Calu3 (cell line): ENCODE results near the gene FRK. TPM values are rescaled to one million over a fixed set of nuclear protein-coding genes. Genes with fewer than 3 reads are reported as not detected.

Source experiments
- BruUV-seq: library from RNA; stranded (reverse); fragments of 400-500 nt; replicated peaks from 2 replicates; lab custom pipeline; 2021; lab: Mats Ljungman, UMichigan
- CTCF ChIA-PET: fragments of 300-600 bp; sonication (Branson Sonifier 250); formaldehyde crosslinking; loops from one replicate; lab custom pipeline; 2022; ENCODE audit warnings: antibody characterized with exemption; lab: Charles Lee
- DNase-seq: peaks from one replicate; pipeline ENCODE4 v3.0.0; 2022
- H3K27ac Mint-ChIP-seq: one replicate; pipeline ENCODE4 v1.8.0; 2022; ENCODE audit warnings: mixed read lengths; ENCODE audit not compliant: unreplicated experiment
- H3K27me3 Mint-ChIP-seq: one replicate; pipeline ENCODE4 v1.8.0; 2022; ENCODE audit warnings: mixed read lengths; ENCODE audit not compliant: unreplicated experiment
- H3K36me3 Mint-ChIP-seq: one replicate; pipeline ENCODE4 v1.8.0; 2022; ENCODE audit warnings: mild to moderate bottlenecking, moderate library complexity, mixed read lengths; ENCODE audit not compliant: insufficient read depth, unreplicated experiment
- H3K4me1 Mint-ChIP-seq: one replicate; pipeline ENCODE4 v1.8.0; 2022; ENCODE audit warnings: mild to moderate bottlenecking, low read depth, mixed read lengths; ENCODE audit not compliant: unreplicated experiment
- H3K4me3 Mint-ChIP-seq: one replicate; pipeline ENCODE4 v1.8.0; 2022; ENCODE audit warnings: mild to moderate bottlenecking, low read depth, moderate library complexity, mixed read lengths; ENCODE audit not compliant: unreplicated experiment
- H3K9me3 Mint-ChIP-seq: one replicate; pipeline ENCODE4 v1.8.0; 2022; ENCODE audit warnings: low read depth, mixed read lengths; ENCODE audit not compliant: unreplicated experiment
- intact Hi-C: fragments of 100-400 bp; cut with micrococcal nuclease; formaldehyde crosslinking; loops from one replicate; pipeline ENCODE4 v1.10.0; 2022; ENCODE audit not compliant: unreplicated experiment
- total RNA-seq: library from RNA; stranded (reverse); gene quantifications from 2 replicates; pipeline ENCODE4 v1.2.3, GENCODE V29; 2022
- TF ChIP-seq, protein P1 (sequence below): fragments of 200-600 bp; IDR thresholded peaks from one replicate; pipeline ENCODE4 v1.8.0; 2022; ENCODE audit warnings: antibody characterized with exemption; ENCODE audit not compliant: unreplicated experiment

The FRK gene
- total RNA-seq, 1 experiment from 2014 or later, result 21.2 TPM

DNA sequence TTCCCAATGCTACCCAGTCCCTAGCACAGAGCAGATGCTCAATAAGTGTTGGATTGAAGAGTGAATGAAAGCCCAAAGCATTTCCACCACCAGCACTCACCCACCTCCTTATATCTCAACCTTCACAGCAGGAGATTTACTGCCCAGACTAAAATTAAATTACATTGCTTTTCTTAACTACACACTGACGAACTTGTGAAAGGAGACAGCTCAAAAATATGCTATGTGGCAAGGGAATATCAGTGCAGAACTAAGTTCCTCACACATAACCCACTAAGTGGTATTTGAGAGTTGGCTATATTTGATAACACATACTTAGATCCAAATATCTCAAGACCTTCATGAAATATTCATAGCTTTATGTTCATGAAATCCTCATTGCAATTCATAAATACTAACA, 137.7 kb downstream of the FRK start:
- CTCF ChIA-PET, result no interaction called here
- TF ChIP-seq, protein P1, sequence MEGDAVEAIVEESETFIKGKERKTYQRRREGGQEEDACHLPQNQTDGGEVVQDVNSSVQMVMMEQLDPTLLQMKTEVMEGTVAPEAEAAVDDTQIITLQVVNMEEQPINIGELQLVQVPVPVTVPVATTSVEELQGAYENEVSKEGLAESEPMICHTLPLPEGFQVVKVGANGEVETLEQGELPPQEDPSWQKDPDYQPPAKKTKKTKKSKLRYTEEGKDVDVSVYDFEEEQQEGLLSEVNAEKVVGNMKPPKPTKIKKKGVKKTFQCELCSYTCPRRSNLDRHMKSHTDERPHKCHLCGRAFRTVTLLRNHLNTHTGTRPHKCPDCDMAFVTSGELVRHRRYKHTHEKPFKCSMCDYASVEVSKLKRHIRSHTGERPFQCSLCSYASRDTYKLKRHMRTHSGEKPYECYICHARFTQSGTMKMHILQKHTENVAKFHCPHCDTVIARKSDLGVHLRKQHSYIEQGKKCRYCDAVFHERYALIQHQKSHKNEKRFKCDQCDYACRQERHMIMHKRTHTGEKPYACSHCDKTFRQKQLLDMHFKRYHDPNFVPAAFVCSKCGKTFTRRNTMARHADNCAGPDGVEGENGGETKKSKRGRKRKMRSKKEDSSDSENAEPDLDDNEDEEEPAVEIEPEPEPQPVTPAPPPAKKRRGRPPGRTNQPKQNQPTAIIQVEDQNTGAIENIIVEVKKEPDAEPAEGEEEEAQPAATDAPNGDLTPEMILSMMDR, result no peak
- Mint-ChIP-seq H3K36me3 (no peaks in the 10 kb centered on the region), H3K27ac (no peak overlapping the region), H3K4me3 (no peak overlapping the region), H3K9me3 (no peaks in the 10 kb centered on the region), H3K27me3 (no peaks in the 10 kb centered on the region), H3K4me1 (no peaks in the 10 kb centered on the region)
- DNase-seq, result no peak
- BruUV-seq, result no TSS peak
- intact Hi-C loops, result no loop called here

DNA sequence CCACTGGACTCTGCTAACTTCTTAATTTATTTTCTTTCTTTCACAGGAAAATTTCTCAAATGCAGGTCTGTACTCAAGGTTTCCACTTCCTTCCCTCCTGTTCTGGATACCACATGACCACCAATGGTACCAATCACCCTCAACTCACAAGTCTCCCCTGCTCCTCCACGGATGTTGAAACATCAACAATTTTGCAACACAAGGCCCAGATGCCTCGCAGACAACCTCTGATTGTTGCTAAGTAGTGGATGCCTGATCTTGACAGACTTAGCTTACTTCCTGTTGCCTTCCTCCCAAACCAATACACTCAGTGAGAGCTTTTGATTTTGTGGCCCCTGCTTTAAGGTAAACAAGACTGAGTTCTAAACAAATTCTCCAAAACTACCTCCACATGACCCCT, 146.6 kb downstream of the FRK start:
- no peaks in the 10 kb centered on the region for H3K36me3 Mint-ChIP-seq
- TF ChIP-seq, protein P1, result no peak

DNA sequence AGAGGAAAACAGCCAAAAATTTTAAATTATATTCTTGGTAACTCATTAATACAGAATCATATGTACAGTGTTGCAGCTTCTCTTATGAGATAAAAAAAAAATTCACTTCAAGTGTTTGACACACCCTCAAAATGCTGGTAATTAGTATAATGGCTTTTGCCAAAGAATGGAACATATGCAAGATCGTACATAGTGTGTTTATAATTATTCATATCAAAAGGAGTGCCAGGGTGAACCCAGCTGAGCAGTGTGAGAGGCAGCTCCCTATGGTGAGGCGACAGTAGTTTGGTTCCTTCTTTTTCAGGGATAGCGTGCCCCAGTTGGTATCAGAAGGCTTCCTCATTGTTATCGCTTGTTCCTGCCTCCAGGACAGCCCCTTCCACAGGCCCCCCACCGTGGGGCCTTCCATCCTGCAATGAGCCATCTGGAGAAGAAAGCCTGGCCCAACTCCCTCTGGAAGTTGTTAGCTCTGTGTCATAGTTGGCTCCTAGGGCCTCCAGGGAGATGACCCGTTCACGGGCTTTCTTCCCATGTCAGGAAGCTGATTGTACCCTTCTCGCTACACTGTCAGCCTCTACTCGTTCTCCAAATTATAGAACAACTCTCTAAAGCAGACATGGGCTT, 150.7 kb downstream of the FRK start:
- Mint-ChIP-seq H3K27ac (no peak overlapping the region), H3K4me1 (no peaks in the 10 kb centered on the region), H3K9me3 (no peaks in the 10 kb centered on the region), H3K36me3 (no peaks in the 10 kb centered on the region), H3K4me3 (no peak overlapping the region), H3K27me3 (no peaks in the 10 kb centered on the region)
- TF ChIP-seq, protein P1, result no peak
- CTCF ChIA-PET, result interaction anchor here (0.5 kb wide), 1 partner anchor 481 kb away, joined by 4 read pairs; no protein-coding TSS in a partner anchor
- no TSS peak for BruUV-seq
- no peak for DNase-seq
- intact Hi-C loops, result no loop called here

More for the DNA sequence above, 146.6 kb downstream of the FRK start:
- no peak for DNase-seq
- intact Hi-C loops, result no loop called here
- H3K4me3 Mint-ChIP-seq, result no peak overlapping the region
- no TSS peak for BruUV-seq
- CTCF ChIA-PET, result no interaction called here
- no peaks in the 10 kb centered on the region for H3K4me1 Mint-ChIP-seq
- H3K27ac Mint-ChIP-seq, result no peak overlapping the region
- no peaks in the 10 kb centered on the region for H3K9me3 Mint-ChIP-seq
- no peaks in the 10 kb centered on the region for H3K27me3 Mint-ChIP-seq

DNA sequence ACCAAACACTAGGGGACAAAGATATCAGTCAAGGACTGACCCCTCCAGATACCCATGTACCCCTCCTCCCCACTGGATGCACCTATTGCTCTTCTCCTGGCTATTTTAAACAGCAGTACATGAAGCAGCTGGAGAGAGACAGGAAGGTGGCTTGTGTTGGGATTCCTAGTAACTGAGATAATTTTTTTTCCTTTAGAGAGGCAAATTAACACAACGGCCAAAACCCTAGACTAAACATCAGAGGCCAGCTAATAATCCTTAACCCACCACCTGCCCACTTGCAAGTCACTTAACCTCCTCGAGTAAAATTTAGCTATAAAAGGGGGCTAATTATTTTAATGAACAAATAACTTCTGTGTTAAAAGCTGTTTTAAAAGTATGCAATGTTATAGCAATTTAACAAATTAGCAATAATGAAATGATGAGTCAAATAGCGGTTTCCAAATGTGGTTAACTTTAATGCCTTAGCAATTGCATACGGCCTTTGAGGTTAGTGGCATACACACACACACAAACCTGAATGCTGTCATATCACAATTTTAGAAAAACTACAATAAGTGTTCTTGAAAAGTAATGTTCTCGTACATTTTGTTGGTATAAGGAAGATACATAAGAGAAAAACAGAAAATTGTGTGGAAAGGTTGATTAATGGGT, 151.7 kb downstream of the FRK start:
- intact Hi-C loops, result no loop called here
- Mint-ChIP-seq H3K27me3 (no peaks in the 10 kb centered on the region), H3K36me3 (no peaks in the 10 kb centered on the region), H3K4me3 (no peak overlapping the region), H3K4me1 (no peaks in the 10 kb centered on the region), H3K27ac (no peak overlapping the region), H3K9me3 (no peaks in the 10 kb centered on the region)
- no TSS peak for BruUV-seq
- TF ChIP-seq, protein P1, result no peak
- no peak for DNase-seq
- CTCF ChIA-PET, result no interaction called here
